Adipocyte (in vitro differentiated cells): ENCODE results near the gene FIGNL2.

Experiments
- DNase-seq: peaks from one replicate; pipeline ENCODE4 v3.0.0-alpha.2; 2015; ENCODE audit warnings: low read depth
- H3K27me3 ChIP-seq: replicated peaks from 2 replicates; pipeline ENCODE4 v1.7.0; 2013; ENCODE audit warnings: mild to moderate bottlenecking, low read length, moderate library complexity; ENCODE audit not compliant: control insufficient read depth, insufficient read depth
- H3K36me3 ChIP-seq: 2 replicates; pipeline ENCODE4 v1.7.0; 2013; ENCODE audit warnings: low read length, mild to moderate bottlenecking, moderate library complexity; ENCODE audit not compliant: control insufficient read depth, insufficient read depth, severe bottlenecking
- H3K4me1 ChIP-seq: 2 replicates; pipeline ENCODE4 v1.7.0; 2013; ENCODE audit warnings: mild to moderate bottlenecking, low read length, moderate library complexity; ENCODE audit not compliant: control insufficient read depth, insufficient read depth
- H3K4me3 ChIP-seq: 2 replicates; pipeline ENCODE4 v1.7.0; 2013; ENCODE audit warnings: mild to moderate bottlenecking, low read length, moderate library complexity
- H3K9ac ChIP-seq: 2 replicates; pipeline ENCODE4 v1.7.0; 2013; ENCODE audit warnings: mild to moderate bottlenecking, low read length, moderate library complexity
- H3K9me3 ChIP-seq: 2 replicates; pipeline ENCODE4 v1.7.0; 2013; ENCODE audit warnings: mild to moderate bottlenecking, low read length, moderate library complexity; ENCODE audit not compliant: control insufficient read depth

The FIGNL2 gene

GRCh38 chr12:51829011-51829481 lies 19.5 kb downstream of the FIGNL2 start:
- Histone ChIP-seq H3K27me3 (peaks cover 26% of the 10 kb centered on the region), H3K9me3 (no peaks in the 10 kb centered on the region), H3K36me3 (no peaks in the 10 kb centered on the region), H3K4me1 (no peaks in the 10 kb centered on the region), H3K4me3 (no peak overlapping the region), H3K9ac (no peak overlapping the region)
- no peak for DNase-seq

GRCh38 chr12:51827925-51828818 lies 20.3 kb downstream of the FIGNL2 start:
- Histone ChIP-seq H3K36me3 (no peaks in the 10 kb centered on the region), H3K4me1 (no peaks in the 10 kb centered on the region), H3K27me3 (peaks cover 17% of the 10 kb centered on the region), H3K4me3 (no peak overlapping the region), H3K9ac (no peak overlapping the region), H3K9me3 (no peaks in the 10 kb centered on the region)
- peak; percentile 15 for DNase-seq

- H3K4me3 ChIP-seq, result no peak overlapping the region
- no peaks in the 10 kb centered on the region for H3K36me3 ChIP-seq
- H3K9ac ChIP-seq, result no peak overlapping the region
- no peaks in the 10 kb centered on the region for H3K9me3 ChIP-seq
- no peaks in the 10 kb centered on the region for H3K4me1 ChIP-seq
- peaks cover 10% of the 10 kb centered on the region for H3K27me3 ChIP-seq
- DNase-seq, result no peak
Observed at GRCh38 chr12:51826881-51827280, 21.6 kb downstream of the FIGNL2 start.

- Histone ChIP-seq H3K9me3 (no peaks in the 10 kb centered on the region), H3K9ac (no peak overlapping the region), H3K27me3 (peaks cover 4% of the 10 kb centered on the region), H3K4me1 (no peaks in the 10 kb centered on the region), H3K4me3 (no peak overlapping the region), H3K36me3 (no peaks in the 10 kb centered on the region)
- DNase-seq, result no peak
Observed at GRCh38 chr12:51825216-51825615, 23.3 kb downstream of the FIGNL2 start.

GRCh38 chr12:51823875-51824565 lies 24.5 kb downstream of the FIGNL2 start:
- no peak overlapping the region for H3K4me3 ChIP-seq
- H3K4me1 ChIP-seq, result no peaks in the 10 kb centered on the region
- H3K27me3 ChIP-seq, result peaks cover 4% of the 10 kb centered on the region
- DNase-seq, result peak; percentile 80
- no peaks in the 10 kb centered on the region for H3K36me3 ChIP-seq
- H3K9ac ChIP-seq, result no peak overlapping the region
- H3K9me3 ChIP-seq, result no peaks in the 10 kb centered on the region

- DNase-seq, result no peak
- no peak overlapping the region for H3K4me3 ChIP-seq
Observed at GRCh38 chr12:51822956-51823355, 25.6 kb downstream of the FIGNL2 start.

GRCh38 chr12:51822261-51822616 lies 26.3 kb downstream of the FIGNL2 start:
- Histone ChIP-seq H3K9me3 (no peaks in the 10 kb centered on the region), H3K4me3 (no peak overlapping the region), H3K36me3 (no peaks in the 10 kb centered on the region), H3K4me1 (peaks cover 5% of the 10 kb centered on the region), H3K27me3 (no peaks in the 10 kb centered on the region), H3K9ac (no peak overlapping the region)
- no peak for DNase-seq

More at GRCh38 chr12:51822956-51823355, 25.6 kb downstream of the FIGNL2 start:
- H3K36me3 ChIP-seq, result no peaks in the 10 kb centered on the region
- H3K9ac ChIP-seq, result no peak overlapping the region
- H3K27me3 ChIP-seq, result no peaks in the 10 kb centered on the region
- H3K4me1 ChIP-seq, result peaks cover 5% of the 10 kb centered on the region
- H3K9me3 ChIP-seq, result no peaks in the 10 kb centered on the region

- no peaks in the 10 kb centered on the region for H3K36me3 ChIP-seq
- H3K9me3 ChIP-seq, result no peaks in the 10 kb centered on the region
- H3K4me3 ChIP-seq, result no peak overlapping the region
- H3K9ac ChIP-seq, result no peak overlapping the region
- no peaks in the 10 kb centered on the region for H3K27me3 ChIP-seq
- DNase-seq, result no peak
- H3K4me1 ChIP-seq, result peaks cover 5% of the 10 kb centered on the region
Observed at GRCh38 chr12:51821440-51822260, 26.9 kb downstream of the FIGNL2 start.

GRCh38 chr12:51820526-51821439 lies 27.7 kb downstream of the FIGNL2 start:
- no peak overlapping the region for H3K9ac ChIP-seq
- no peaks in the 10 kb centered on the region for H3K36me3 ChIP-seq
- no peaks in the 10 kb centered on the region for H3K9me3 ChIP-seq
- no peaks in the 10 kb centered on the region for H3K27me3 ChIP-seq
- DNase-seq, result peak; percentile 22
- peaks cover 5% of the 10 kb centered on the region for H3K4me1 ChIP-seq
- H3K4me3 ChIP-seq, result peak overlapping the region; percentile 23

GRCh38 chr12:51819736-51820525 lies 28.6 kb downstream of the FIGNL2 start:
- Histone ChIP-seq H3K9me3 (no peaks in the 10 kb centered on the region), H3K27me3 (no peaks in the 10 kb centered on the region), H3K9ac (no peak overlapping the region), H3K36me3 (no peaks in the 10 kb centered on the region), H3K4me1 (peaks cover 9% of the 10 kb centered on the region), H3K4me3 (peak overlapping the region; percentile 23)
- no peak for DNase-seq
